ENCODE results near the gene PDP2. TPM values are rescaled to one million over a fixed set of nuclear protein-coding genes. Genes with fewer than 3 reads are reported as not detected.

PDP2 gene
- total and polyA plus RNA-seq, 10 of the 15 experiments (the other 5 are each of a cell fraction or from before 2014, with no cell fraction given) = 1.9 to 31.1 (median 6.2) TPM

DNA sequence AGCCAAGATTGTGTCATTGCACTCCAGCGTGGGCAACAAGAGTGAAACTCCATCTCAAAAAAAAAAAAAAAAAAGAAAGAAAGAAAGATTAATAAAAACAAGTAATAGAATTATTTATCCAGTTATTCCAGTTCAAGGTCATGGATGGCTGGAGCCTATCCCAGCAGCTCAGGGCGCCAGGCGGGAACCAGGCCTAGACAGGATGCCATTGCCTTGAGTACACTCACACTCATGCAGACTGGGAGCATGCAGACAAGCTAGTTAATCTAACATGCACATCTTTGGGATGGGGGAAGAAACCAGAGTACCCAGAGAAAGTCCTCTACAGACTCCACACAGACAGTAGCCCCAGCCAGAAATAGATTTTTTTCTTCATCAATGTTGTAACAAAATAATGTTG lies 17.9 kb downstream of the PDP2 start:
- ChIA-PET CTCF (interaction anchor here (1.0 to 9.7 kb wide), 4 partner anchors 8 to 56 kb away, joined by 3 to 77 read pairs (median 4); partner anchors contain the start of gene RRAD), SMC1A (ENCODE audit: uncharacterized antibody, unreplicated experiment) (interaction anchor here (0.9 to 1.1 kb wide), 3 partner anchors 8 to 20 kb away, joined by 3 read pairs; partner anchors contain the start of gene CDH16), RAD21 (ENCODE audit: unreplicated experiment) (no interaction called here), POLR2A (no interaction called here)
- H3K4me1 ChIP-seq (ENCODE audit: control insufficient read depth, insufficient read depth, low read length) = no peaks in the 10 kb centered on the region; the same call in 1 of the 2 replicates
- intact Hi-C loops (cut with micrococcal nuclease; ENCODE audit: unreplicated experiment) = no loop called here
- H3K36me3 ChIP-seq (ENCODE audit: control insufficient read depth in 2 of 2, insufficient read depth in 2 of 2, low read length in 1 of 2) = no peaks in the 10 kb centered on the region
- no TSS peak for BruUV-seq (replicated peaks)
- FAIRE-seq (no peak), ATAC-seq (no peak), DNase-seq (ENCODE audit: low read depth, low spot score) (no peak)
- H2AFZ ChIP-seq (ENCODE audit: control insufficient read depth, low read depth, low read length) = no peak overlapping the region
- no peaks in the 10 kb centered on the region for H4K20me1 ChIP-seq (ENCODE audit: control insufficient read depth, insufficient read depth)
- in situ Hi-C loops (cut with MboI) = no loop called here
- no peak overlapping the region for H3K4me2 ChIP-seq (ENCODE audit: control insufficient read depth, insufficient read depth)
- no peaks in the 10 kb centered on the region for H3K79me2 ChIP-seq (ENCODE audit: control insufficient read depth, insufficient read depth, low read length)
- H3K27ac ChIP-seq (ENCODE audit: control insufficient read depth, insufficient read depth) = no peak overlapping the region
- no peaks in the 10 kb centered on the region for H3K27me3 ChIP-seq (replicated peaks in 1 of 2; ENCODE audit: control insufficient read depth in 2 of 2, insufficient read depth in 2 of 2, low read length in 1 of 2)
- no peaks in the 10 kb centered on the region for H3K9me3 ChIP-seq (replicated peaks; ENCODE audit: control insufficient read depth, insufficient read depth, low read length)
- no peak overlapping the region for H3K9ac ChIP-seq (ENCODE audit: control insufficient read depth, insufficient read depth, low read length)
- no peak overlapping the region for H3K4me3 ChIP-seq
- 60% methylated on average over 2 of the region's 3 CpGs for WGBS (ENCODE audit: insufficient coverage, insufficient replicate concordance, low lambda C conversion rate, missing lambda C conversion rate)
- no peak for TF ChIP-seq SP1 (IDR thresholded peaks at IDR 0.05; ENCODE audit: low read depth, low read length)
- TF ChIP-seq, protein P1, sequence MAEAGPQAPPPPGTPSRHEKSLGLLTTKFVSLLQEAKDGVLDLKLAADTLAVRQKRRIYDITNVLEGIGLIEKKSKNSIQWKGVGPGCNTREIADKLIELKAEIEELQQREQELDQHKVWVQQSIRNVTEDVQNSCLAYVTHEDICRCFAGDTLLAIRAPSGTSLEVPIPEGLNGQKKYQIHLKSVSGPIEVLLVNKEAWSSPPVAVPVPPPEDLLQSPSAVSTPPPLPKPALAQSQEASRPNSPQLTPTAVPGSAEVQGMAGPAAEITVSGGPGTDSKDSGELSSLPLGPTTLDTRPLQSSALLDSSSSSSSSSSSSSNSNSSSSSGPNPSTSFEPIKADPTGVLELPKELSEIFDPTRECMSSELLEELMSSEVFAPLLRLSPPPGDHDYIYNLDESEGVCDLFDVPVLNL (IDR thresholded peaks at IDR 0.05; ENCODE audit: low read depth, low read length) = no peak
- TF ChIP-seq FOS (IDR thresholded peaks at IDR 0.05; ENCODE audit: borderline replicate concordance, extremely low read depth, insufficient read length) = no peak
- TF ChIP-seq, protein P2, sequence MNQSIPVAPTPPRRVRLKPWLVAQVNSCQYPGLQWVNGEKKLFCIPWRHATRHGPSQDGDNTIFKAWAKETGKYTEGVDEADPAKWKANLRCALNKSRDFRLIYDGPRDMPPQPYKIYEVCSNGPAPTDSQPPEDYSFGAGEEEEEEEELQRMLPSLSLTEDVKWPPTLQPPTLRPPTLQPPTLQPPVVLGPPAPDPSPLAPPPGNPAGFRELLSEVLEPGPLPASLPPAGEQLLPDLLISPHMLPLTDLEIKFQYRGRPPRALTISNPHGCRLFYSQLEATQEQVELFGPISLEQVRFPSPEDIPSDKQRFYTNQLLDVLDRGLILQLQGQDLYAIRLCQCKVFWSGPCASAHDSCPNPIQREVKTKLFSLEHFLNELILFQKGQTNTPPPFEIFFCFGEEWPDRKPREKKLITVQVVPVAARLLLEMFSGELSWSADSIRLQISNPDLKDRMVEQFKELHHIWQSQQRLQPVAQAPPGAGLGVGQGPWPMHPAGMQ (IDR thresholded peaks at IDR 0.05; ENCODE audit: borderline replicate concordance) = no peak
- TF ChIP-seq ZNF592 (IDR thresholded peaks at IDR 0.05) = no peak
- TF ChIP-seq LARP7 (IDR thresholded peaks at IDR 0.05) = no peak
- no peak for TF ChIP-seq JUND (IDR thresholded peaks at IDR 0.05; ENCODE audit: low read depth, low read length)
- TF ChIP-seq RAD21 (IDR thresholded peaks at IDR 0.05; ENCODE audit: insufficient read depth, low read depth, low read length) = no peak
- no peak for TF ChIP-seq SREBF1 (IDR thresholded peaks at IDR 0.05; ENCODE audit: low read length)
- no peak for TF ChIP-seq MYB (IDR thresholded peaks at IDR 0.05; ENCODE audit: borderline replicate concordance, low read depth, low read length)
- no peak for TF ChIP-seq SPI1 (IDR thresholded peaks at IDR 0.05; ENCODE audit: borderline replicate concordance, insufficient read depth, low read depth, low read length)
- TF ChIP-seq, protein P3, sequence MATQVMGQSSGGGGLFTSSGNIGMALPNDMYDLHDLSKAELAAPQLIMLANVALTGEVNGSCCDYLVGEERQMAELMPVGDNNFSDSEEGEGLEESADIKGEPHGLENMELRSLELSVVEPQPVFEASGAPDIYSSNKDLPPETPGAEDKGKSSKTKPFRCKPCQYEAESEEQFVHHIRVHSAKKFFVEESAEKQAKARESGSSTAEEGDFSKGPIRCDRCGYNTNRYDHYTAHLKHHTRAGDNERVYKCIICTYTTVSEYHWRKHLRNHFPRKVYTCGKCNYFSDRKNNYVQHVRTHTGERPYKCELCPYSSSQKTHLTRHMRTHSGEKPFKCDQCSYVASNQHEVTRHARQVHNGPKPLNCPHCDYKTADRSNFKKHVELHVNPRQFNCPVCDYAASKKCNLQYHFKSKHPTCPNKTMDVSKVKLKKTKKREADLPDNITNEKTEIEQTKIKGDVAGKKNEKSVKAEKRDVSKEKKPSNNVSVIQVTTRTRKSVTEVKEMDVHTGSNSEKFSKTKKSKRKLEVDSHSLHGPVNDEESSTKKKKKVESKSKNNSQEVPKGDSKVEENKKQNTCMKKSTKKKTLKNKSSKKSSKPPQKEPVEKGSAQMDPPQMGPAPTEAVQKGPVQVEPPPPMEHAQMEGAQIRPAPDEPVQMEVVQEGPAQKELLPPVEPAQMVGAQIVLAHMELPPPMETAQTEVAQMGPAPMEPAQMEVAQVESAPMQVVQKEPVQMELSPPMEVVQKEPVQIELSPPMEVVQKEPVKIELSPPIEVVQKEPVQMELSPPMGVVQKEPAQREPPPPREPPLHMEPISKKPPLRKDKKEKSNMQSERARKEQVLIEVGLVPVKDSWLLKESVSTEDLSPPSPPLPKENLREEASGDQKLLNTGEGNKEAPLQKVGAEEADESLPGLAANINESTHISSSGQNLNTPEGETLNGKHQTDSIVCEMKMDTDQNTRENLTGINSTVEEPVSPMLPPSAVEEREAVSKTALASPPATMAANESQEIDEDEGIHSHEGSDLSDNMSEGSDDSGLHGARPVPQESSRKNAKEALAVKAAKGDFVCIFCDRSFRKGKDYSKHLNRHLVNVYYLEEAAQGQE (IDR thresholded peaks at IDR 0.05; ENCODE audit: low read depth, low read length) = no peak
- TF ChIP-seq ZZZ3 (IDR thresholded peaks at IDR 0.05; ENCODE audit: control insufficient read depth, insufficient read length, low read depth) = no peak
- no peak for TF ChIP-seq RFX5 (IDR thresholded peaks at IDR 0.05; ENCODE audit: low read depth, low read length)

All from GM12878 (cell line).